Loucy (cell line): ENCODE measurements around the gene LMO2.
"Not testable (repeated sequence)": the region's sequence is repeated elsewhere in the genome, so short reads cannot be mapped to it uniquely, and the experiment has no call there.

Source experiments
- H2AFZ ChIP-seq: fragments of 200-600 bp; sonication (generic); 2 replicates; pipeline ENCODE4 v1.6.0; 2016; ENCODE audit warnings: antibody characterized with exemption, mild to moderate bottlenecking, low read length, moderate library complexity
- H3F3A ChIP-seq: fragments of 200-600 bp; 2 replicates; pipeline ENCODE4 v1.6.0; 2016; ENCODE audit warnings: antibody characterized with exemption, low read depth, mild to moderate bottlenecking
- H3K27me3 ChIP-seq: fragments of 200-600 bp; sonication (generic); 2 replicates; pipeline ENCODE4 v1.6.1; 2014; ENCODE audit warnings: low read length, mild to moderate bottlenecking; ENCODE audit not compliant: insufficient read depth, poor library complexity, severe bottlenecking
- H3K36me3 ChIP-seq: fragments of 200-600 bp; sonication (generic); 2 replicates; pipeline ENCODE4 v1.6.1; 2016; ENCODE audit warnings: low read length; ENCODE audit not compliant: insufficient read depth
- H3K4me1 ChIP-seq: fragments of 200-600 bp; sonication (generic); 2 replicates; pipeline ENCODE4 v1.5.1; 2014; ENCODE audit warnings: low read length, mild to moderate bottlenecking; ENCODE audit not compliant: insufficient read depth, poor library complexity, severe bottlenecking
- H3K4me2 ChIP-seq: fragments of 200-600 bp; sonication (generic); 2 replicates; pipeline ENCODE4 v1.6.0; 2014; ENCODE audit warnings: antibody characterized with exemption, low read length, low read depth, mild to moderate bottlenecking; ENCODE audit not compliant: poor library complexity, severe bottlenecking
- H3K4me3 ChIP-seq: fragments of 200-600 bp; sonication (generic); 2 replicates; pipeline ENCODE4 v1.5.1; 2014; ENCODE audit warnings: low read length, mild to moderate bottlenecking, mixed read lengths; ENCODE audit not compliant: poor library complexity, severe bottlenecking
- H3K79me2 ChIP-seq: fragments of 200-600 bp; sonication (generic); 2 replicates; pipeline ENCODE4 v1.6.1; 2014; ENCODE audit warnings: low read length; ENCODE audit not compliant: insufficient read depth
- H3K9ac ChIP-seq: fragments of 200-600 bp; sonication (generic); 2 replicates; pipeline ENCODE4 v1.6.0; 2014; ENCODE audit warnings: mild to moderate bottlenecking, low read depth, low read length, moderate library complexity; ENCODE audit not compliant: poor library complexity, severe bottlenecking
- H3K9me2 ChIP-seq: fragments of 200-600 bp; sonication (generic); replicated peaks from 2 replicates; pipeline ENCODE4 v1.6.1; 2016; ENCODE audit warnings: low read depth, low read length, mixed read lengths
- H3K9me3 ChIP-seq: fragments of 200-600 bp; sonication (generic); 2 replicates; pipeline ENCODE4 v1.6.1; 2014; ENCODE audit warnings: mild to moderate bottlenecking, antibody characterized with exemption, low read length, low read depth; ENCODE audit not compliant: insufficient read depth
- H4K20me1 ChIP-seq: fragments of 200-600 bp; sonication (generic); 2 replicates; pipeline ENCODE4 v1.6.0; 2014; ENCODE audit warnings: antibody characterized with exemption, low read length, mild to moderate bottlenecking; ENCODE audit not compliant: insufficient read depth, poor library complexity, severe bottlenecking
- CTCF ChIP-seq: fragments of 200-600 bp; sonication (generic); conservative IDR thresholded peaks from 2 replicates; pipeline ENCODE4 v1.5.1; 2014; ENCODE audit warnings: mild to moderate bottlenecking, antibody characterized with exemption, low read length
- EZH2phosphoT487 ChIP-seq: fragments of 200-600 bp; IDR thresholded peaks from 2 replicates; pipeline ENCODE4 v1.6.1; 2018; ENCODE audit warnings: antibody characterized with exemption, mild to moderate bottlenecking, moderate library complexity, borderline replicate concordance

Gene LMO2

GRCh38 chr11:33828604-33829429 lies 63.1 kb downstream of the LMO2 start:
- Histone ChIP-seq H2AFZ (no peak overlapping the region), H3K9me3 (no peaks in the 10 kb centered on the region), H3K4me3 (no peak overlapping the region), H3K27me3 (peaks cover 5% of the 10 kb centered on the region), H3K79me2 (no peaks in the 10 kb centered on the region), H4K20me1 (no peaks in the 10 kb centered on the region), H3K36me3 (no peaks in the 10 kb centered on the region), H3K9me2 (no peaks in the 10 kb centered on the region), H3K9ac (no peak overlapping the region), H3F3A (no peaks in the 10 kb centered on the region), H3K4me2 (no peak overlapping the region), H3K4me1 (no peaks in the 10 kb centered on the region)
- TF ChIP-seq CTCF (no peak), EZH2phosphoT487 (no peak)

- no peaks in the 10 kb centered on the region for H4K20me1 ChIP-seq
- TF ChIP-seq EZH2phosphoT487 = no peak
- TF ChIP-seq CTCF = no peak
- H3K9ac ChIP-seq = no peak overlapping the region
- H3K4me1 ChIP-seq = no peaks in the 10 kb centered on the region
- no peaks in the 10 kb centered on the region for H3K9me3 ChIP-seq
- H3K36me3 ChIP-seq = no peaks in the 10 kb centered on the region
- H3K27me3 ChIP-seq = peaks cover 5% of the 10 kb centered on the region
- no peak overlapping the region for H2AFZ ChIP-seq
- H3K9me2 ChIP-seq = no peaks in the 10 kb centered on the region
- H3K79me2 ChIP-seq = no peaks in the 10 kb centered on the region
- H3K4me3 ChIP-seq = no peak overlapping the region
- H3K4me2 ChIP-seq = no peak overlapping the region
- H3F3A ChIP-seq = no peaks in the 10 kb centered on the region
Observed at GRCh38 chr11:33827206-33827605, 64.7 kb downstream of the LMO2 start.

- TF ChIP-seq EZH2phosphoT487 (no peak), CTCF (no peak)
- no peaks in the 10 kb centered on the region for H3K4me1 ChIP-seq
- no peaks in the 10 kb centered on the region for H4K20me1 ChIP-seq
- no peaks in the 10 kb centered on the region for H3K36me3 ChIP-seq
- no peak overlapping the region for H3K9ac ChIP-seq
- no peaks in the 10 kb centered on the region for H3K9me3 ChIP-seq
- H3K4me2 ChIP-seq = no peak overlapping the region
- H3K79me2 ChIP-seq = no peaks in the 10 kb centered on the region
- no peaks in the 10 kb centered on the region for H3K9me2 ChIP-seq
- no peak overlapping the region for H3K4me3 ChIP-seq
- no peak overlapping the region for H2AFZ ChIP-seq
- H3F3A ChIP-seq = no peaks in the 10 kb centered on the region
- H3K27me3 ChIP-seq = peaks cover 5% of the 10 kb centered on the region
Observed at GRCh38 chr11:33825854-33826560, 65.9 kb downstream of the LMO2 start.

- not testable (repeated sequence) for H3K79me2 ChIP-seq, H3K9ac ChIP-seq, H3F3A ChIP-seq, H3K4me3 ChIP-seq, H4K20me1 ChIP-seq, H3K9me3 ChIP-seq, H3K27me3 ChIP-seq, H3K9me2 ChIP-seq, H3K4me1 ChIP-seq, H2AFZ ChIP-seq, H3K4me2 ChIP-seq, H3K36me3 ChIP-seq
Observed at GRCh38 chr11:33822981-33823380, 68.9 kb downstream of the LMO2 start.
